Measurements from ENCODE around the gene HCFC1. TPM values are rescaled to one million over a fixed set of nuclear protein-coding genes. Genes with fewer than 3 reads are reported as not detected.

The HCFC1 gene
- total RNA-seq, 4 donors from 2014 or later: 32.6 to 51.6 (median 40.9) TPM

DNA sequence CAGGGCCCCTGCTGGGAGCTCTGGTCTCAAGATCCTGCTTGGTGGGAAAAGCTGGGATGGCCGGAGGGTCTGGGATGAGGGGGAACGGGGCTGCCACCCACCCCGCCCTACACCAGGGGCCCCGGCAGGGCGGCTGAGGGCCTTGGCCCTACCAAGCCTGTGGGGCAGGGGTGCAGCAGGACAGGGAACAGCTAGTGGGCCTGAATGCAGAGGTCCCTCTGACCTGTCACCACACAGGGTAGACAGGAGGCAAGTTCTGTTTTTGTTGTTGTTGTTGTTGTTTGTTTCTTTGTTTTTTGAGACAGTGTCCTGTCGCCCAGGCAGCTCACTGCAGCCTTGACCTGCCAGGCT lies 26.8 kb downstream of the HCFC1 start:
- TF ChIP-seq POLR2A (IDR thresholded peaks at IDR 0.05): no peak
- TF ChIP-seq, protein P1, sequence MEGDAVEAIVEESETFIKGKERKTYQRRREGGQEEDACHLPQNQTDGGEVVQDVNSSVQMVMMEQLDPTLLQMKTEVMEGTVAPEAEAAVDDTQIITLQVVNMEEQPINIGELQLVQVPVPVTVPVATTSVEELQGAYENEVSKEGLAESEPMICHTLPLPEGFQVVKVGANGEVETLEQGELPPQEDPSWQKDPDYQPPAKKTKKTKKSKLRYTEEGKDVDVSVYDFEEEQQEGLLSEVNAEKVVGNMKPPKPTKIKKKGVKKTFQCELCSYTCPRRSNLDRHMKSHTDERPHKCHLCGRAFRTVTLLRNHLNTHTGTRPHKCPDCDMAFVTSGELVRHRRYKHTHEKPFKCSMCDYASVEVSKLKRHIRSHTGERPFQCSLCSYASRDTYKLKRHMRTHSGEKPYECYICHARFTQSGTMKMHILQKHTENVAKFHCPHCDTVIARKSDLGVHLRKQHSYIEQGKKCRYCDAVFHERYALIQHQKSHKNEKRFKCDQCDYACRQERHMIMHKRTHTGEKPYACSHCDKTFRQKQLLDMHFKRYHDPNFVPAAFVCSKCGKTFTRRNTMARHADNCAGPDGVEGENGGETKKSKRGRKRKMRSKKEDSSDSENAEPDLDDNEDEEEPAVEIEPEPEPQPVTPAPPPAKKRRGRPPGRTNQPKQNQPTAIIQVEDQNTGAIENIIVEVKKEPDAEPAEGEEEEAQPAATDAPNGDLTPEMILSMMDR (IDR thresholded peaks at IDR 0.05): no peak
- no peak for DNase-seq (ENCODE audit: low spot score in 2 of 2)
- intact Hi-C loops (cut with DNase I; ENCODE audit: low total_unique reads): no loop called here
- WGBS, 2 donors: 65 to 71% methylated on average over 1 to 5 of the region's 6 CpGs
- H3K4me3 ChIP-seq (ENCODE audit: low read depth, poor library complexity, severe bottlenecking): no peak overlapping the region

DNA sequence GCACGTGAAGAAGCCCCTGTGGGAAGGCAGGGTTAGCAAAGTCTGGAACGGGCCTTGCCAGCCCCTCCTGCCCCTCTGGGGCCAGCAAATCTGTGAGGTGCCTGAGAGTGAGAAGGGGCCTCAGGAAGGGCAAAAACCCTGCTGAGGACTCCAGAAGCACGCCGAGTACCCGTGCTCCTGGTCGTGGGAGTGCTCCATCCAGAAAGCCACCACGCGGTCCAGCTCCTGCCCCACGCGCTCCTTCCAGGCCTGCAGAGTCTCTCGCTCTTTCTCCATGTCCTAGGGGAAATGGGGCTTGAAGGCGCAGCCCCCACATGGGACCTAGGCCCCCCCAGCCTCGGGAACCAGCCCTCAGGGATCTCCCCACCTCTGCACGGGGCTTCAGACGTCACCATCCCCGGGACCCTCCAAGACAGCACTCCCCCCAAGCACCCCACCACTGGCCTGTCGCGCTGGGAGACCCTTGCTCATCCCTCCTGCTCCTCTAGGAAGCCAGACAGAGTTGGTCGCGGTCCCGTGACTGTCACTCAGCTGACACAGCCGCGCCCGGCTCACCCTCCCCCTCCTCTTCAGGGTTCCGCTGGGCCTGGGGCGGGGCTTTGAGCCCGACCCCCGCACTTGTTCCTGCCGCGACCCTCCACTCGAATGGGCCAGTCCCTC lies 27.3 kb downstream of the HCFC1 start, which contains the start of gene RENBP:
RENBP (minus strand) TSS at position 504 of the 660 bp plus-strand sequence; CDS start at position 471, 33 bp downstream.
- no peak for TF ChIP-seq POLR2A (IDR thresholded peaks at IDR 0.05)
- TF ChIP-seq, protein P1 (IDR thresholded peaks at IDR 0.05): no peak
- intact Hi-C loops (cut with DNase I; ENCODE audit: low total_unique reads): no loop called here
- 52 to 55% methylated on average over 2 to 19 of the region's 31 CpGs for WGBS, 2 donors
- H3K4me3 ChIP-seq (ENCODE audit: low read depth, poor library complexity, severe bottlenecking): peak within 1 kb of the TSS; percentile 12
- DNase-seq (ENCODE audit: low spot score in 2 of 2): peak; percentile 39 to 94

DNA sequence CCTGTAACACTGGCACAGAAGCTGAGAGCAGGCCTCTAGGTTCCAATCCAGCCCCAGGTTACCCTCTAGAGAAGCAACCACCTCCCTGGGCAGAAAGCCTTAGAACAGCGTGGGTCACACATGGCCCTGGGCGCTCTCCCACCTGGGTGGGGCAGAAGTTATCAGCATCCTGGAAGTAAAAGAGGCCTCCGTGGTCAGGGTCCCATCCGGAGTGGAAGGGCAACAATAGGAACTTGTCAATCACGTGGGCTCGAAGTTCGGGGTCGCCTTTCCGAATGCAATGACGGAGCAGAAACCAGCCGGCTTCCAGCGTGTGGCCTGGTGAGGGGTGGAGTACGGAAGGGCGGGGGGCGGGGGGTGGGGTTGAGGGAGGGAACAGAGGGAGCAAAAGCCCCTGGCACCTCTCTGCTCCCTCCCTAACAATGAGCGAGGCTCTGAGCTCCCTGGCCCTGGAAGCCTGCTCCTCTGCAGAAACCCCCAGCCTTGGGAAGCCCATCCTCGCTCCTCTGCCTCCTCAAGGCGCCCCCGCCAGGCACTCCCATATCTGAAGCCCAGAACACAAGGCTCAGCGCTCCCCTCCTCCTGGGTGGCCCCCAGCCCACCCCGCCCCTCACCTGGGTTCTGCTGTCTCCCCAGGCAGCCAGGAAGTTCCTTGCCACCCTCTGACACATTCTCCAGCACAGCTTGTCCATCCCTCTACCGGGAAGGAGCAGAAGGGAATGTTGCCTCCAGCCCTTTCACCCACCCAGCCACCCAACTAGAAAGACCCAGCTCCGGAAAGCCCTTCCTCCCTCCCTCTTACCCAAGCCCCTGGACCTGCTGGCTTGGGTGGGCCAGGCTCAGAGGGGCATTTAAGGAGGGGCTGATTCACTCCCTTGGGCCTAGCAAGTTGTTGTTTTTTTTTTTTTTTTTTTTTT lies 30.0 kb downstream of the HCFC1 start:
- TF ChIP-seq POLR2A (IDR thresholded peaks at IDR 0.05): no peak
- TF ChIP-seq, protein P1 (IDR thresholded peaks at IDR 0.05): no peak
- H3K4me3 ChIP-seq (ENCODE audit: low read depth, poor library complexity, severe bottlenecking): no peak overlapping the region
- no peak for DNase-seq (ENCODE audit: low spot score in 2 of 2)
- 52 to 63% methylated on average over 12 to 23 of the region's 23 CpGs for WGBS, 2 donors
- intact Hi-C loops (cut with DNase I; ENCODE audit: low total_unique reads): no loop called here

DNA sequence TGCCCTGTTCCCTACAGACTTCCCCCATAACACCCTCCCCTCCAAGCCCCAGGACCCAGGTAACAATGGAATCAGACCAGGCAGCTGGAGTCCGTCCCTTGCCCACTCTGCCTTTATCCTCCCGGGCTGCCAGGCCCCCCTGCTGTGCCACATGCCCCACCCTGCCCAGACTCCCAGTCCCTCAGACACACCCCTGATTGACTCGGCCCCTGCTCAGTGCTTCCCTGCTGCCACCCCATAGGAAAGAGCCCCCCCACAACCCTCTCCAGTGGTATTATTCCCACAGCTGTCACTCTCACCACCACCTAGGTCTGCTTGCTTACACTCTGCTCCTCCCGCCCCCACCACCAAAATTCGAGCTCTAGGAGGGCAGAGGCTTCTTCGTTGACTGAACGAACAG lies 32.0 kb downstream of the HCFC1 start:
- WGBS, 2 donors: 59 to 72% methylated on average over 6 to 7 of the region's 7 CpGs
- TF ChIP-seq, protein P1 (IDR thresholded peaks at IDR 0.05): no peak
- TF ChIP-seq POLR2A (IDR thresholded peaks at IDR 0.05): no peak
- DNase-seq (ENCODE audit: low spot score in 2 of 2): no peak
- intact Hi-C loops (cut with DNase I; ENCODE audit: low total_unique reads): no loop called here
- no peak overlapping the region for H3K4me3 ChIP-seq (ENCODE audit: low read depth, poor library complexity, severe bottlenecking)

DNA sequence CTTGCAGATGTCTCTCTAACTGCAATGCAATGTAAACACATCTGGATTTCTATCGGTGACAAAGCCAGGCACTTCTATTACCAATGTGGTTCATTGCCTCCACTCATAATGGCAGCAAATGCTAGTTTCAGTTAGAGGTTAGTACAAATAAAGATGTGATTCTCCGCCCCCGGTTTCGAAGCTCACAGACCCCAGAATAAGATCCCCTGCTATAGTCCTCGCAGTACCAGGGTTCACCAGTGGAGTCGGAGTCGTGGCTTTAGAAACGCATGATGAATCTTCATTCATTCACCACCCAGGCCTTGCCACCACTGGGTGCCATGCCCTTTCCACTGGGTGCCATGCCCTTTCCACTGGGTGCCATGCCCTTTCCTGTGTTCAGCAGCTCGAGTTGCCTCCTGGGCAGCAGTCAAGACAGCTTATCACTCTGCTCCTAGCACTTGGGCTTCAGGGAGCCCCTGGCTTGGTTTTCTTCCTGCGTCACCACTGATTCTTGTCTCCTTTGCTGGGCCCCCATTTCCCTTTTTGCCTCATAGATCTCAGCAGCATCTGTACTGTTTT lies 33.3 kb downstream of the HCFC1 start:
- WGBS, 2 donors: 85 to 87% methylated on average over 10 of the region's 10 CpGs
- no peak overlapping the region for H3K4me3 ChIP-seq (ENCODE audit: low read depth, poor library complexity, severe bottlenecking)
- no peak for TF ChIP-seq POLR2A (IDR thresholded peaks at IDR 0.05)
- TF ChIP-seq, protein P1 (IDR thresholded peaks at IDR 0.05): no peak
- intact Hi-C loops (cut with DNase I; ENCODE audit: low total_unique reads): no loop called here
- no peak for DNase-seq (ENCODE audit: low spot score in 2 of 2)

Data from lower leg skin (tissue), 4 donors.